ENCODE data around the gene LRP2BP. TPM values are rescaled to one million over a fixed set of nuclear protein-coding genes. Genes with fewer than 3 reads are reported as not detected.

The LRP2BP gene
- polyA plus RNA-seq, 1 donor from 2014 or later = 1.1 TPM

- Histone ChIP-seq H3F3A (ENCODE audit: insufficient read depth, low read length, poor library complexity, severe bottlenecking) (no peaks in the 10 kb centered on the region), H4K20me1 (ENCODE audit: insufficient read depth) (no peaks in the 10 kb centered on the region), H3K9me2 (ENCODE audit: insufficient read depth, low read length) (no peaks in the 10 kb centered on the region), H3K9ac (ENCODE audit: low read length) (no peak overlapping the region), H3K79me2 (replicated peaks; ENCODE audit: insufficient read depth, low read length) (no peaks in the 10 kb centered on the region), H3K9me3 (ENCODE audit: low read length) (no peaks in the 10 kb centered on the region), H3K27me3 (ENCODE audit: insufficient read depth, low read depth, low read length) (no peaks in the 10 kb centered on the region), H3K4me3 (ENCODE audit: low read length) (no peak overlapping the region), H3K4me2 (ENCODE audit: low read length) (no peak overlapping the region), H2AFZ (ENCODE audit: low read depth, low read length) (no peak overlapping the region), H3K27ac (ENCODE audit: low read length) (no peak overlapping the region), H3K36me3 (ENCODE audit: insufficient read depth, low read length) (no peaks in the 10 kb centered on the region)
- TF ChIP-seq SMC3 (conservative IDR thresholded peaks at IDR 0.05; ENCODE audit: poor library complexity) = no peak
- TF ChIP-seq TAF1 (IDR thresholded peaks at IDR 0.05; ENCODE audit: low read depth) = no peak
- no peak for TF ChIP-seq POLR2AphosphoS5 (IDR thresholded peaks at IDR 0.05)
- no peak for TF ChIP-seq MXI1 (conservative IDR thresholded peaks at IDR 0.05; ENCODE audit: poor library complexity, severe bottlenecking)
- TF ChIP-seq RAD21 (conservative IDR thresholded peaks at IDR 0.05) = no peak
- TF ChIP-seq EP300 (conservative IDR thresholded peaks at IDR 0.05; ENCODE audit: poor library complexity, severe bottlenecking) = no peak
- no peak for TF ChIP-seq EZH2 (IDR thresholded peaks at IDR 0.05; ENCODE audit: borderline replicate concordance, insufficient read depth, low read length, poor library complexity, severe bottlenecking)
- no peak for TF ChIP-seq REST (IDR thresholded peaks at IDR 0.05; ENCODE audit: borderline replicate concordance)
- TF ChIP-seq CTCF (IDR thresholded peaks at IDR 0.05; ENCODE audit: poor library complexity, severe bottlenecking) = no peak
These were observed 51.8 kb downstream of the LRP2BP start for GRCh38 chr4:185343726-185344581.

GRCh38 chr4:185341841-185342240, 53.9 kb downstream of the LRP2BP start:
- Histone ChIP-seq H3K27me3 (ENCODE audit: insufficient read depth, low read depth, low read length) (no peaks in the 10 kb centered on the region), H3K36me3 (ENCODE audit: insufficient read depth, low read length) (no peaks in the 10 kb centered on the region), H3K9me3 (ENCODE audit: low read length) (no peaks in the 10 kb centered on the region), H3K9ac (ENCODE audit: low read length) (no peak overlapping the region), H3K9me2 (ENCODE audit: insufficient read depth, low read length) (no peaks in the 10 kb centered on the region), H3K4me2 (ENCODE audit: low read length) (no peak overlapping the region), H2AFZ (ENCODE audit: low read depth, low read length) (no peak overlapping the region), H3F3A (ENCODE audit: insufficient read depth, low read length, poor library complexity, severe bottlenecking) (no peaks in the 10 kb centered on the region), H4K20me1 (ENCODE audit: insufficient read depth) (no peaks in the 10 kb centered on the region), H3K79me2 (replicated peaks; ENCODE audit: insufficient read depth, low read length) (no peaks in the 10 kb centered on the region), H3K27ac (ENCODE audit: low read length) (no peak overlapping the region), H3K4me3 (ENCODE audit: low read length) (no peak overlapping the region)
- TF ChIP-seq SMC3 (conservative IDR thresholded peaks at IDR 0.05; ENCODE audit: poor library complexity) (no peak), REST (IDR thresholded peaks at IDR 0.05; ENCODE audit: borderline replicate concordance) (no peak), POLR2AphosphoS5 (IDR thresholded peaks at IDR 0.05) (no peak), MXI1 (conservative IDR thresholded peaks at IDR 0.05; ENCODE audit: poor library complexity, severe bottlenecking) (no peak), CTCF (IDR thresholded peaks at IDR 0.05; ENCODE audit: poor library complexity, severe bottlenecking) (no peak), TAF1 (IDR thresholded peaks at IDR 0.05; ENCODE audit: low read depth) (no peak), EZH2 (IDR thresholded peaks at IDR 0.05; ENCODE audit: borderline replicate concordance, insufficient read depth, low read length, poor library complexity, severe bottlenecking) (no peak)

All from neural cell (in vitro differentiated cells).